AG09309 (cell line): ENCODE results near the gene ARID5B.

Experiments used
- DNase-seq: peaks from one replicate; pipeline ENCODE4 v3.0.0-alpha.2; 2010; ENCODE audit warnings: low read depth
- H3K4me3 ChIP-seq: 2 replicates; pipeline ENCODE4 v1.5.1; 2011; ENCODE audit warnings: mild to moderate bottlenecking, low read depth, low read length, moderate library complexity; ENCODE audit not compliant: control insufficient read depth
- TF ChIP-seq, protein P1 (sequence below): IDR thresholded peaks from 2 replicates; pipeline ENCODE4 v1.5.1; 2011; ENCODE audit warnings: mild to moderate bottlenecking, low read depth, low read length, inconsistent platforms; ENCODE audit not compliant: insufficient read depth, control insufficient read depth; ENCODE audit errors: missing control alignments

Gene ARID5B

DNA sequence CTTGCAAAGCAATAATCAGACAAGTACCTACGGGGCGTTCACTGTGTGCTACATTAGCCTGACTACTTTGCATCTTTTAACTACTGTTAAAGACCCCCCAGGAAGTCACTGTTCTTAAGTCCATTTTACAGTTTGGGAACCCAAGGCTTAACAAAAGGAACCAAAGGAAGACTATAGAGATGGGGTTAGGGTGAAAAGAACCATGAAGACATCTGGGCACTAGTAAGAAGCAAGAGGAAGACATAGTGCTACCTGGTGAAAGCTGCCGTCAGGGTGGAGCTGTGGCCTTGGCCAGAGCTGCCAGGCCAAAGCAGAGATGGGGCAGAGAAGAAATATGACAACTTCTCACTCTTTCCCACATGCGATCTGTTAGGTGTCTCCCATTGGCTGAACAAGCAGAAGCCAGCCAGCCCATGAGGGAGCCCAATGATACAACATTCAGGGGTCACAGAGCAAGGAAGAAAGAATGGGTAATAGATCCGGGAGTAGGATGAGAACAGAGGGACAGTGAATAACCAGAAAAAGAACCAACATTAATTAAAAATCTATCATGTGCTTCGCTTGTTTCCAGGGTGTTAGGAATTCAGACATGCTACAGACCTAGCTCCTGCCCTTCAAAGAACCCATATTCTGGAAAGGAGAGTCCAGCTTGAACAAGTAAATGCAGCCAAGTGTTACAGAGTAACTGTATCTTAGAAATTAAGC lies 85.4 kb downstream of the ARID5B start:
- H3K4me3 ChIP-seq, result no peak overlapping the region
- TF ChIP-seq, protein P1, sequence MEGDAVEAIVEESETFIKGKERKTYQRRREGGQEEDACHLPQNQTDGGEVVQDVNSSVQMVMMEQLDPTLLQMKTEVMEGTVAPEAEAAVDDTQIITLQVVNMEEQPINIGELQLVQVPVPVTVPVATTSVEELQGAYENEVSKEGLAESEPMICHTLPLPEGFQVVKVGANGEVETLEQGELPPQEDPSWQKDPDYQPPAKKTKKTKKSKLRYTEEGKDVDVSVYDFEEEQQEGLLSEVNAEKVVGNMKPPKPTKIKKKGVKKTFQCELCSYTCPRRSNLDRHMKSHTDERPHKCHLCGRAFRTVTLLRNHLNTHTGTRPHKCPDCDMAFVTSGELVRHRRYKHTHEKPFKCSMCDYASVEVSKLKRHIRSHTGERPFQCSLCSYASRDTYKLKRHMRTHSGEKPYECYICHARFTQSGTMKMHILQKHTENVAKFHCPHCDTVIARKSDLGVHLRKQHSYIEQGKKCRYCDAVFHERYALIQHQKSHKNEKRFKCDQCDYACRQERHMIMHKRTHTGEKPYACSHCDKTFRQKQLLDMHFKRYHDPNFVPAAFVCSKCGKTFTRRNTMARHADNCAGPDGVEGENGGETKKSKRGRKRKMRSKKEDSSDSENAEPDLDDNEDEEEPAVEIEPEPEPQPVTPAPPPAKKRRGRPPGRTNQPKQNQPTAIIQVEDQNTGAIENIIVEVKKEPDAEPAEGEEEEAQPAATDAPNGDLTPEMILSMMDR, result no peak
- no peak for DNase-seq

DNA sequence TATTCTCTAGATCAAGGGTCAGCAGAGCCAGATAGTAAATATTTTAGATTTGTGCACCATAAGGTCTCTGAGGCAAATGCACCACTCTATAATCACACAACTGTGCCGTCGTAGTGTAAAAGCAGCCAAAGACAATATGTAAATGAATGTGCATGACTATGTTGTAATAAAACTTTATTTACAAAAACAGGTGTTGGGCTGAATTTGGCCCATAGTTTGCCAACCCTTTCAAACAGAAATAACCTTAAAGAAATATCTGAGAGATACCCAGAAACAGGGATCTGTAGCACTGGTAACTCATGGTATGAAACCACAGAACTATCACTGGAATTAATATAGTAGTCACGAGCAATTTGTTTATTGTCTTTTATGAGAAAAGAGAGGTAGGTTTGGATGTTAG lies 86.0 kb downstream of the ARID5B start:
- TF ChIP-seq, protein P1, result no peak
- H3K4me3 ChIP-seq, result no peak overlapping the region
- DNase-seq, result no peak

DNA sequence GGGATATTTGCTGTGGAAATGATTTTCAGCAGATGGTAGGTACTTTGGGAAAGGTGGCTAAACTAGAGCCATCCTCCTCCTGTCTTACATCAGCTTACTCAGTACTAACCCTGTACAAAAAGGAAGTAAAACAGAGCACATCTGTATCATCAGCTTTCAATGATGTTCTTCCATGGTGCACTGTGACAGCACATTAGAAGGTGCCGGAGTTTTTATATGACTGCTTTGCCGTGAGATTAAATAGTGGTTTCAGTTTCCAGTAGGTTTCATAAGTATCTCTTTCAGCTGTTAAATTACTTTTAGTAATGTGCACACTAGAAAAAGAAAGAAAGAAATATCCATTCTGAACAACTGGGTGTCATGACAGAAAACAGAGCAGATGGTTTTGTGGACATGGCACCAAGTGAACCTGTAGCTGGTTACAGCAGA lies 86.5 kb downstream of the ARID5B start:
- no peak for DNase-seq
- H3K4me3 ChIP-seq, result no peak overlapping the region
- TF ChIP-seq, protein P1, result no peak

- no peak for DNase-seq
- TF ChIP-seq, protein P1, result no peak
- H3K4me3 ChIP-seq, result no peak overlapping the region
Observed at GRCh38 chr10:61989995-61990760, 88.7 kb downstream of the ARID5B start.

GRCh38 chr10:61990761-61991135 lies 89.2 kb downstream of the ARID5B start:
- no peak for DNase-seq

GRCh38 chr10:61991166-61991565 lies 89.7 kb downstream of the ARID5B start:
- H3K4me3 ChIP-seq, result no peak overlapping the region
- no peak for DNase-seq
- TF ChIP-seq, protein P1, result no peak

More at GRCh38 chr10:61990761-61991135, 89.2 kb downstream of the ARID5B start:
- TF ChIP-seq, protein P1, result no peak
- H3K4me3 ChIP-seq, result no peak overlapping the region
